GM12878 (cell line): ENCODE measurements around the gene CFAP20. TPM values are rescaled to one million over a fixed set of nuclear protein-coding genes. Genes with fewer than 3 reads are reported as not detected.

Source experiments
- IRF3 ChIP-seq: fragments of 450-650 bp; IDR thresholded peaks from 2 replicates; pipeline ENCODE4 v1.6.1; 2014; ENCODE audit warnings: mild to moderate bottlenecking
- SKIL ChIP-seq: fragments of 450-650 bp; IDR thresholded peaks from 2 replicates; pipeline ENCODE4 v1.6.1; 2017; ENCODE audit warnings: mild to moderate bottlenecking, low read depth, inconsistent platforms; ENCODE audit not compliant: poor library complexity, severe bottlenecking
- ZBTB4 ChIP-seq: fragments of 450-650 bp; formaldehyde crosslinking; IDR thresholded peaks from 2 replicates; pipeline ENCODE4 v1.4.0; 2022; ENCODE audit warnings: mild to moderate bottlenecking, moderate library complexity
- ZNF687 ChIP-seq: fragments of 450-650 bp; IDR thresholded peaks from 2 replicates; pipeline ENCODE4 v1.6.1; 2017; ENCODE audit warnings: mild to moderate bottlenecking, moderate library complexity
- polyA plus RNA-seq, 11 experiments: library from polyadenylated mRNA; depleted of rRNA in 4 of 11; unstranded in 6 of 11; stranded (reverse) in 5 of 11; fragments of >200 nt; fragmentation: Nextera tagmentation in 4 of 11; fragmentation: Illumina TruSeq in 1 of 11; extraction: Ambion mirVana in 4 of 11; extraction: Trizol in 1 of 11; gene quantifications; 1 replicate in 1 of 11; 2 replicates in 10 of 11; pipeline versions ENCODE4 v1.2.1 to v1.2.3, GENCODE V29; 2011 to 2016; ENCODE audit warnings: inconsistent platforms in 2 of 11, missing spikeins in 2 of 11, low read depth in 1 of 11
- total RNA-seq, 4 experiments: library from RNA; depleted of rRNA in 3 of 4; stranded (reverse); fragments of >200 nt in 3 of 4; fragmentation: Illumina TruSeq in 1 of 4; extraction: Trizol in 1 of 4; gene quantifications; 2 replicates each; pipeline versions ENCODE4 v1.2.1 to v1.2.3, GENCODE V29; 2013 to 2021

Gene CFAP20
- total and polyA plus RNA-seq, 10 of the 15 experiments (the other 5 are each of a cell fraction or from before 2014, with no cell fraction given) = 10.9 to 61.7 (median 46.2) TPM

GRCh38 chr16:58085584-58086251 is 43.5 kb downstream of the CFAP20 start (continued):
- TF ChIP-seq ZBTB4 (CRISPR knock-in tag) (no peak), ZNF687 (no peak), IRF3 (no peak), SKIL (no peak)
